ENCODE measurements around the gene CLEC18B.
"Not testable (repeated sequence)": the region's sequence is repeated elsewhere in the genome, so short reads cannot be mapped to it uniquely, and the experiment has no call there.

Gene CLEC18B

GRCh38 chr16:74447578-74447977, 26.3 kb upstream of the CLEC18B start:
- TF ChIP-seq CTCF (IDR thresholded peaks at IDR 0.05; ENCODE audit: insufficient read depth, low read length, missing control alignments): no peak
- no peak for DNase-seq (ENCODE audit: low read depth, low spot score)
- ChIA-PET CTCF (no interaction called here), POLR2A (no interaction called here)
- H3K4me3 ChIP-seq (ENCODE audit: low read depth, low read length): no peak overlapping the region

GRCh38 chr16:74446866-74447265, 25.6 kb upstream of the CLEC18B start:
- DNase-seq (ENCODE audit: low read depth, low spot score): no peak
- TF ChIP-seq CTCF (IDR thresholded peaks at IDR 0.05; ENCODE audit: insufficient read depth, low read length, missing control alignments): no peak
- H3K4me3 ChIP-seq (ENCODE audit: low read depth, low read length): no peak overlapping the region
- ChIA-PET POLR2A (no interaction called here), CTCF (no interaction called here)

- POLR2A ChIA-PET; CTCF ChIA-PET; H3K4me3 ChIP-seq (ENCODE audit: low read depth, low read length); DNase-seq (ENCODE audit: low read depth, low spot score): not testable (repeated sequence)
These were observed 22.5 kb upstream of the CLEC18B start for GRCh38 chr16:74443624-74444346.

GRCh38 chr16:74439685-74440084, 18.4 kb upstream of the CLEC18B start:
- POLR2A ChIA-PET: no interaction called here

GRCh38 chr16:74438492-74438979, 17.3 kb upstream of the CLEC18B start:
- H3K4me3 ChIP-seq (ENCODE audit: low read depth, low read length): no peak overlapping the region
- no peak for TF ChIP-seq CTCF (IDR thresholded peaks at IDR 0.05; ENCODE audit: insufficient read depth, low read length, missing control alignments)
- no peak for DNase-seq (ENCODE audit: low read depth, low spot score)
- ChIA-PET CTCF (interaction anchor here (1.1 kb wide), 1 partner anchor 11 kb away, joined by 5 read pairs; no protein-coding TSS in a partner anchor), POLR2A (no interaction called here)

More at GRCh38 chr16:74439685-74440084, 18.4 kb upstream of the CLEC18B start:
- no peak for TF ChIP-seq CTCF (IDR thresholded peaks at IDR 0.05; ENCODE audit: insufficient read depth, low read length, missing control alignments)
- CTCF ChIA-PET: interaction anchor here (1.0 to 1.1 kb wide), 2 partner anchors 9 to 10 kb away, joined by 4 to 5 read pairs; no protein-coding TSS in a partner anchor
- no peak for DNase-seq (ENCODE audit: low read depth, low spot score)
- no peak overlapping the region for H3K4me3 ChIP-seq (ENCODE audit: low read depth, low read length)

GRCh38 chr16:74431516-74431915, 10.2 kb upstream of the CLEC18B start:
- no peak for DNase-seq (ENCODE audit: low read depth, low spot score)
- ChIA-PET CTCF (interaction anchor here (0.6 to 1.6 kb wide), 10 partner anchors 8 to 223 kb away, joined by 3 to 9 read pairs (median 4); no protein-coding TSS in a partner anchor), POLR2A (interaction anchor here (0.5 to 0.6 kb wide), 2 partner anchors 112 to 307 kb away, joined by 3 read pairs; no protein-coding TSS in a partner anchor)
- TF ChIP-seq CTCF (IDR thresholded peaks at IDR 0.05; ENCODE audit: insufficient read depth, low read length, missing control alignments): no peak
- no peak overlapping the region for H3K4me3 ChIP-seq (ENCODE audit: low read depth, low read length)
